22Rv1 (cell line): ENCODE measurements around the gene BCL11B.

Source experiments
- H3K27ac ChIP-seq: fragments of 450-650 bp; 2 replicates; pipeline ENCODE4 v1.5.1; 2017
- ZFX ChIP-seq: fragments of 450-650 bp; IDR thresholded peaks from 2 replicates; pipeline ENCODE4 v1.6.1; 2017; ENCODE audit warnings: antibody characterized with exemption, borderline replicate concordance
- TF ChIP-seq, protein P1 (sequence below): fragments of 450-650 bp; IDR thresholded peaks from 2 replicates; pipeline ENCODE4 v1.5.1; 2017; ENCODE audit warnings: mild to moderate bottlenecking

BCL11B gene

GRCh38 chr14:99272899-99273765, 1.1 kb upstream of the BCL11B start:
- H3K27ac ChIP-seq: no peak overlapping the region
- no peak for TF ChIP-seq ZFX
- TF ChIP-seq, protein P1, sequence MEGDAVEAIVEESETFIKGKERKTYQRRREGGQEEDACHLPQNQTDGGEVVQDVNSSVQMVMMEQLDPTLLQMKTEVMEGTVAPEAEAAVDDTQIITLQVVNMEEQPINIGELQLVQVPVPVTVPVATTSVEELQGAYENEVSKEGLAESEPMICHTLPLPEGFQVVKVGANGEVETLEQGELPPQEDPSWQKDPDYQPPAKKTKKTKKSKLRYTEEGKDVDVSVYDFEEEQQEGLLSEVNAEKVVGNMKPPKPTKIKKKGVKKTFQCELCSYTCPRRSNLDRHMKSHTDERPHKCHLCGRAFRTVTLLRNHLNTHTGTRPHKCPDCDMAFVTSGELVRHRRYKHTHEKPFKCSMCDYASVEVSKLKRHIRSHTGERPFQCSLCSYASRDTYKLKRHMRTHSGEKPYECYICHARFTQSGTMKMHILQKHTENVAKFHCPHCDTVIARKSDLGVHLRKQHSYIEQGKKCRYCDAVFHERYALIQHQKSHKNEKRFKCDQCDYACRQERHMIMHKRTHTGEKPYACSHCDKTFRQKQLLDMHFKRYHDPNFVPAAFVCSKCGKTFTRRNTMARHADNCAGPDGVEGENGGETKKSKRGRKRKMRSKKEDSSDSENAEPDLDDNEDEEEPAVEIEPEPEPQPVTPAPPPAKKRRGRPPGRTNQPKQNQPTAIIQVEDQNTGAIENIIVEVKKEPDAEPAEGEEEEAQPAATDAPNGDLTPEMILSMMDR: no peak

GRCh38 chr14:99272632-99272898, 568 bp upstream of the BCL11B start:
- H3K27ac ChIP-seq: no peak overlapping the region
- TF ChIP-seq, protein P1: no peak
- no peak for TF ChIP-seq ZFX

GRCh38 chr14:99271221-99271941, 616 bp downstream of the BCL11B start:
- TF ChIP-seq, protein P1: no peak
- no peak for TF ChIP-seq ZFX
- no peak overlapping the region for H3K27ac ChIP-seq

- no peak overlapping the region for H3K27ac ChIP-seq
- TF ChIP-seq, protein P1: no peak
- no peak for TF ChIP-seq ZFX
These were observed 1.4 kb downstream of the BCL11B start for GRCh38 chr14:99270458-99271220.

DNA sequence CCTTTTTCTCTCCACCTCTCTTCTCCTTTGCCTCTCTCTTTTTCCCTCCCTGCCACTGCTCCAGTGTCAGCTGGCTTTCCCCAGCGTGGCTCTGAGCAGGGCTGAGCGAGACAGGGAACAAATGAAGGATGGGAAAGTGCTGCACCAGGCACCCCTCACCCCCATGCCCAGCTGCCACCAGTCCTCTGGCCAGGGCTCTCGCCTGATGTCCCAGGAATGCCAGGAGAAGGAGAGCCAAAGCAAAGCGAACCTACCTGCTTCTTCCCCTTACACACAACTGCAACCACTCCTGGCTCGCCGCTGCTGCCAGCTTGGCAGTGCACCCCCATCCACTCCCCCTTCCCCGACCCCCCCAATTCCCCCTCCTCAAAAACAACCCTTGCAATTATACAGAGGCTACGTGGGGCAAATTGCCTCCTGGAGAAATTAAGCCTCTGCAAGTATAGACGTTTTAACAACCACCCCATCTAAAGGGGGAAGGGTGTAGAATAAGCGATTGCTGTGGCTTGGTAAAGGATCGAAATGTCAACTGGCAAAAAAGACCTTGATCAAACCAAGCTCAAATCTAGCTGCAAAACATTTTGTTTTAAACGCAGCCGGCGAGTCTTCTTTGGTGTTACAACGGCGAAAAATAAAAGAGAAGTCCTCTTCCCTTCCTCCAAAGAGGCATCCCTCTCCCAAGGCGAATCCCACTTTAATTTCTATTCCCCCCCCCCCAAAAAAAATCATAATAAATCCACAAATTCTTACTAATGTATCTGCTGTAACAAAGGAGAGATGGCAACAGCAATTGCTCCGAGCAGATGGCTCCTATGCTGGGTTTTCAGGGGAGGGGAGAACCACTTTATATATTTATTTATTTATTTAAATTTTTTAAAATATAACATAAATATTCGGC, 2.9 kb downstream of the BCL11B start:
- TF ChIP-seq, protein P1: no peak
- TF ChIP-seq ZFX: no peak
- H3K27ac ChIP-seq: no peak overlapping the region

GRCh38 chr14:99267837-99268781, 3.9 kb downstream of the BCL11B start:
- no peak overlapping the region for H3K27ac ChIP-seq

More at GRCh38 chr14:99267837-99268781, 3.9 kb downstream of the BCL11B start:
- TF ChIP-seq ZFX: no peak
- TF ChIP-seq, protein P1: no peak
